A673 (cell line): ENCODE measurements around the gene ENOX2.

ENCODE experiments used
- CTCF ChIP-seq: fragments of 300-800, 200-600 bp; sonication (generic); conservative IDR thresholded peaks from 2 replicates; pipeline ENCODE4 v1.5.1; 2017; ENCODE audit warnings: low read depth, mild to moderate bottlenecking, antibody characterized with exemption, low read length, moderate library complexity, mixed read lengths
- EZH2 ChIP-seq: fragments of 200-600 bp; sonication (generic); IDR thresholded peaks from 2 replicates; pipeline ENCODE4 v1.6.1; 2017; ENCODE audit warnings: borderline replicate concordance, low read depth, mild to moderate bottlenecking, mixed read lengths, antibody characterized with exemption, low read length; ENCODE audit not compliant: poor library complexity, severe bottlenecking

GRCh38 chrX:130848763-130849162 is 54.2 kb downstream of the ENOX2 start:
- TF ChIP-seq CTCF (no peak), EZH2 (no peak)
